NCI-H345 treated with DMSO at 0.1 percent for 48 hours (cell line): Measurements from ENCODE around the gene EYS.
"Not testable (repeated sequence)": the region's sequence is repeated elsewhere in the genome, so short reads cannot be mapped to it uniquely, and the experiment has no call there.

ENCODE experiments used
- DNase-seq: peaks from one replicate; lab custom pipeline; 2025; ENCODE audit not compliant: unreplicated experiment; lab: John Stamatoyannopoulos, UW

The EYS gene

DNA sequence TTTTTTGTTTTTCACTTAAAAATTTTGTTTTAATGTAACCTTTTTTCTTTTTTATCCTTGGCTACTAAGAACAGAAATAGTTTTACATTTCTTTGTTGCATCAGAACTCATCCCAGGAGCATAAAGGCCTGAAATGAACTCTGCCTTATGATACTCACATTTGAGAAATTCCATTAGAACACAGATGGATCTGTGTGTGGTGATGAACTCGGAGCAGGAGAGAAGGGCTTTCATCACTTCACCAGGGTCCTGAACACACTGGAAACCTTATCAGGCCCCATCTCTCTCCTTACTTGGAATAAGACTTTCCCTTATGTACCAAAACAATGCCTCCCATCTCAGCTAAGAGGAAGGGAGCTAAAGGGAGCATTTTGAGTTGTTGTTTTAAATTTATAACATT, 1932.1 kb downstream of the EYS start:
- no peak for DNase-seq

DNA sequence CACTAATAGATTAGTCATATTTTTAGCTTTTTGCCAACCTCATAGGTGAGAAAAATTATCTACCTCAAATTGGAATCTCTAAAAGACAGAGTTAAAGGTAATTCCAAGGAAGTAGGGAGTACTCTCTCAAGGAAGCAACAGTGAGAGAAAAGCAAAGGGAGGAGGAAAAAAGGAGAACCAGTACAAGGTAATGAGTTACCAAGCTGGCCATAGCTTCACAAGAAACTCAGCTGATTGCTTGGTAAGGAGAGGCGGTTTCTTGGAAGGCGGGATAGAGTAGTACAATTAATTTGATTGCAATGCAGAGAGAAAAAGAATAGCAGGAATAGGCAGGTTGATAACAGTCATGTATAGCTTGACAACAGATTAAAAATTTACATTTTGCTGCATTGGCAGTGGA, 1933.8 kb downstream of the EYS start:
- DNase-seq: no peak

DNA sequence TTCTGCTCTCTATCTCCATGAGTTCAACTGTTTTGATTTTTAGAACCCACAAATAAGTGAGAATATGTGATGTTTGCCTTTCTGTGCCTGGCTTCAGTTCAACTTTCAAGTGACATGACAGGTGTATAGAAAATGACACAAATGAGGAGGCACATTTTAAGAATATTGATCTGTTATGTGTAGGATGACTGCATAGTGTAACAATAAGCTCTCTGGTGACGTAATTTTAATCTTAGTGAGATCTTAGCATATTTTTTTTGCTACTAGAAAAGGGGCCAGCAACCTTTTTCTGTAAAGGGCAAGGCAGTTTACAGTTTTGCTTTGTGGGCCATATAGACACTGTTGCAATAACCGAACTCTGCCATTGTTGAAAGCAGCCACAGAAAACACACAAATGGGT, 1941.2 kb downstream of the EYS start:
- no peak for DNase-seq

DNA sequence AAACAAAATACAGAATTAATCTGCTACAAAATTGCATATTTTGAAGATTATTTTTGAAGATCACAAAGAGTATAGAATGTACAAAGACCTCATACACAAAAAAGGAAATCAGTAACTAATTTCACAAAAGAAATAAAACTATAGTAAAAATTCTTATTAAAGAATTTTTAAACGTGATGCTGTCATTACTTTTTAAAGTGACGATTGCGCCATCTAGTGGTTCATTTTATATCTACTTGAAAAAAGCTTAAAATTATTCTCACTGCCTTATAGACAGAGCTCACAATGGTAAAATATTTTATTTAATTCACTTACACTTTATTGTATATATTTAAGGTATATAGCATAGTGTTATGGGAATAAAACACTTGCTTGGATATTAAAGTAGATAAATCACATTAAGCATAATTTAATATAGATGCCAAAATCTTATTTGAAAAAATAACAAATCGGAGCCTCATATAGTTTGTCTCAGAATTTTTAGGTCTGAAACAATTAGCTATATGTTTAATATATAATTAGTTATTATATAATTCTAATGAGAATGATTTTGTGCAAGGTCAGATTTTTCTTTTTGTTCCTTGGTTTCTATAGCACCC, 1942.6 kb downstream of the EYS start:
- DNase-seq: peak; percentile 44

DNA sequence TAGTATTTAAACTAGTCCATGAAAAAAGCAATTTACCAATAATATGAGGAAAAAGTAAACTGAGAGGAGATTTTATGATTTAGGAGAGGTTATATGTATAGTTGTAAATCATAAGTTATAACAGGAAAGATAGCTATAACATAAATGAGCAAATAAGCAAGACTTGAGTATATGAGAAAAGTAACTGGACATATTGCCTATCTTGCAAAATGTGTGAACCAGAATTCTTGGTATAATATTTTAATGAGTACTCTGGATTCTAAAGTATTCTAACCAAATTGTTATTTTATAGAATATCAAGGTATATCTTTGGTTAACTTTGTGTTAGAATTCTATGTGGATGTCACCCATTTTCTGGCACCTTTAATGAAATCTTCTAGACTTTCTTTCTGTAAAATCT, 1946.8 kb downstream of the EYS start:
- DNase-seq: no peak

DNA sequence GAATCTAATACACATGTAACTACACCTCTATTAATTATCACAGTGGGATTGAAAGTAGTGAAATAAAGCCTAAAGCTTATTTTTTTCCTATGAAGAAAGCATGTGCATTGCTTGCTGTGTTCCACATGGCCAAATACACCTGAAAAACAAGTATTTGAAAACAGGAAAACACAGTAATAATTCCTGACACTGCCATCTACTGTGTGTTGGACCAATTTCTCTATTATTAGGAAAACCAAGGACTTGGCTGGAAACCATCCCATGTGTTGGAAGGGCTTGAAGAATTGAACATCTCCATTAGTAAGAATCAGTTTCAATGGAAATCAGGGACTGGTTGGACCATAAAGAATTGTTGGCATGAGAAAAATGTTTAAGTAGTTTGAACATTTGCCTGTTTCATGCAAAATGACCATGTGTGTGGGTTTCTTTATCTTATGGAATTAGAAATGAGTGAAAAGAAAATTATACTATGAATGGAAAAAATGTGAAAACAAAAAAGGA, 1947.4 kb downstream of the EYS start:
- DNase-seq: no peak

DNA sequence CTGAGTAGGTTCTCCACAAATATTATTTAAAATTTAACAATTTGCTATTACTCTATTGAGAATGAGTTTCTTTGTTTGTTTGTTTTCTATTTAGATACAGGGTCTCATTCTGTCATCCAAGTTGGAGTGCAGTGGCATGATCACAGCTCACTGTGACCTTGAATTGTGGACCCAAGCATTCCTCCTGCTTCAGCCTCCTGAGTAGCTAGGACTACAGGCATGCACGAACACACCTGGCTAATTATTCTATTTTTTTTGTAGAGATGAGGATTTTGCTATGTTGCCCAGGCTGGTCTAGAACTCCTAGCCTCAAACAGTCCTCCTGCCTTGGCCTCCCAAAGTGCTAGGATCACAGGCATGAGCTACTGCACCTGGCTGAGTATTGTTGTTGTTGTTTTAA, 1949.2 kb downstream of the EYS start:
- no peak for DNase-seq

DNA sequence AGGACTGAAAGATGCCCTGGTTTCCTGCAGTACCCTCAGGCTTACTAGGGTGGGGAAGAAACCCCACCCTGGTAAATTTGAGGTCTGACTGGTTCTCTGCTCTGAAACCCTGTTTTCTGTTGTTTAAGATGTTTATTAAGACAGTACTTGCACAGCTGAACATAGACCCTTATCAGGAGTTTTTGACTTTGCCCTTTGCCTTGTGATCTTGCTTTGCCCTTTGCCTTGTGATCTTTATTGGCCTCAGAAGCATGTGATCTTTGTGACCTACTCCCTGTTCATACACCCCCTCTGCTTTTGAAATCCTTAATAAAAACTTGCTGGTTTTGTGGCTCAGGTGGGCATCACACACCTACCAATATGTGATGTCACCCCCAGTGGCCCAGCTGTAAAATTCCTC, 1949.8 kb downstream of the EYS start:
- not testable (repeated sequence) for DNase-seq

DNA sequence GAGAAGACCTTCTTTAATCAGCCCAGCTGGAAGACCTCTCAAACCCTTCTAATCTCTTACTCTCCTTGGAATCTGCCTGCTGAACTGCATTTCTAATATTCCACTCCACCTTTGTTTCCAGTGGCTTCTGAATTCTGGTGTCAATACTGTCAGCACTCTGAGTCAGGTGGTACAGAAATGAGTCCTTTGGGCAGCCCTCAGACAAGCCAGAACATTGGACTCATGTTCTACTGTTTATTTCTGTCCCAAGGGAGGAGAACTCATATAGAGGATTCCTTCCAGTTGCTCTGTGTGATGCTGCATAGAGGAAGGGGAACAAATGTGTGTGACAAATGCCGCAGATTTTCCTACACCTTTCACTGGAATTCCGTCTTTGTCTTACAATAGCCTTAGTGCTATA, 1956.6 kb downstream of the EYS start:
- DNase-seq: no peak

DNA sequence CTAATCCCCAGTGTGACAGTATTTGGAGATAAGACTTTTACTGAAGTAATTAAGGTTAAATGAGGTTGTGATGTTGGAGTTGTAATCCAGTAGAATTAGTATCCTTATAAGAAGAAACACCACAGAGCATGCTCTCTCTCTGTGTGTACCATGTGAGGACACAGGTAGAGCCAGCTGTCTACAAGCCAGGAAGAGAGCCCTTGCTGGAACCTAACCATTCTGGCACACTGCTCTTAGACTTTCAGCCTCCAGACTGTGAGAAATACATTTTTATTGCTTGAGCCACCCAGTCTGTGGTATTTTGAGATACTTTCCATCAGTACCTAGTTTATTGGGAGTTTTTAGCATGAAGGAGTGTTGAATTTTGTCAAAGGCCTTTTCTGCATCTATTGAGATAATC, 1961.2 kb downstream of the EYS start:
- DNase-seq: no peak

DNA sequence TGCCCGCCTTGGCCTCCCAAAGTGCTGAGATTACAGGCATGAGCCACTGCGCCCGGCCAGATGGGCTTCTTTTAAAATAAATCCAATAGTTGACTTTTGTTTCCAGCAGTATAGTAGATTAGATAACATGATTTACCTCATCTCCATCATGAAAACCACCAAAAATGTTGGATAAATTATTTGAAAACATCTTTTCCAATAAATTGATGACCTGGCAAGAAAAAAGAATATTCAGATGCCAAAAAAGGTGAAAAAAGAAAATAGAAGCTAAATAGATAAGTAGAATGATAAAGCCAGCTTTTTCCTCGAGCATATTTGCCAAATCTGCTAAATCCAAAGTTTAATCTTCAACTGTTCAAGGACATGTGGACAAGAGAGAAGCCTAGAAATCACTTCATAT, 1962.2 kb downstream of the EYS start:
- DNase-seq: no peak

DNA sequence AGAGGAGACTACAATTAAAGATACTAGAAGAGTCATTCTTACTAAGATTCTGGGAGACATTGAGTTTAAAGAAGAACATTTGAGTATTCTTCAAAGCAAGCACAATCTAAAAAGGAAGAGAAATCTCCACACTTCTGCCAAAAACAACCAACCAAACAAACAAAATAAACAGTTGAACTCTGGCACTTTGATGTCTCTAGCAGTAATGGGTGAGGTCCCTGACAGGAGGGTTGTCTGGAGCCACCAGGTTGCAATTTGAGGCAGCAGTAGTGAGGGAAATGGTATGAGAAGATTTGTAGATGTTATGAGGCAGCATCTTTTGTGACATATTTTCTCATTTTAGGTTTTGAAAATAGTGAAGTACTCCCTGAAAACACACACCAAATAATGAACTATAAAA, 1963.3 kb downstream of the EYS start:
- DNase-seq: no peak

DNA sequence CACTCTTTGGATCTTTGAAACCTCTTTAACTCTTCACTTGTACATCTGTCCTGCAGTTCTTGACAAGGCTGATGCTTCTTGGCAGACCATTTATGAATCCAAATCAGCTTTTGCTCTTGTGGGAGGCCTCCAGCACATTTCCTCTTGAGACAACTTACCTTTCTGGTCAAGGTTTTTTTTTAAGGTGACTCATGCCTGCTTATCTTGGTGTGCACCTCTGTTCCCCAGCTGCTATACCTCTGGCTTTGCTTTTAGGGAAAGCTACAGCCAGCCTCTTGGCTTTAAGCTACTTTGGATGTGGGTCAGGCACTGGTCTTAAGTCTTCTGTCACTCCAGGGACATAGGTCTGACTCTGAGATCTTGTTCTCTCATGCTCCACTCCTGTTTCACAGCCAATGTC, 1965.0 kb downstream of the EYS start:
- no peak for DNase-seq

DNA sequence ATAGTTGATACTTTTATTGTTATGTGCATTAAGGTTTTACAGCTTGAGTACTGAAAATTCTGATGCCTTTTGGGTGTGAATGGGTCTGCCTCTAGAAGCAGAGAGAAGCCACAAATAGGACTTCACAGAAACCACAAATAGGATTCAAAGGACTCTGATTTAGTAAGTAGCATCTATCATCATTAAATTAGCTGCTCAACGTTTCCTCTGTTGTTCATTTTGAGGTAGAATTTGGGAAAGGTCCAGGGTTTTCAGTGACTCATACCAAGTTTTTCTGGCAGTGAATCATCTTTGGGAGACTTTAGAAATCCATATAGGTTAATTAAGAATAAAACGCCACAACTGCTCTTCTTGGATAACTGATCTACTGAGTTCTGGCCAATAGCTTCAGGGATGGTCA, 1966.3 kb downstream of the EYS start:
- no peak for DNase-seq

DNA sequence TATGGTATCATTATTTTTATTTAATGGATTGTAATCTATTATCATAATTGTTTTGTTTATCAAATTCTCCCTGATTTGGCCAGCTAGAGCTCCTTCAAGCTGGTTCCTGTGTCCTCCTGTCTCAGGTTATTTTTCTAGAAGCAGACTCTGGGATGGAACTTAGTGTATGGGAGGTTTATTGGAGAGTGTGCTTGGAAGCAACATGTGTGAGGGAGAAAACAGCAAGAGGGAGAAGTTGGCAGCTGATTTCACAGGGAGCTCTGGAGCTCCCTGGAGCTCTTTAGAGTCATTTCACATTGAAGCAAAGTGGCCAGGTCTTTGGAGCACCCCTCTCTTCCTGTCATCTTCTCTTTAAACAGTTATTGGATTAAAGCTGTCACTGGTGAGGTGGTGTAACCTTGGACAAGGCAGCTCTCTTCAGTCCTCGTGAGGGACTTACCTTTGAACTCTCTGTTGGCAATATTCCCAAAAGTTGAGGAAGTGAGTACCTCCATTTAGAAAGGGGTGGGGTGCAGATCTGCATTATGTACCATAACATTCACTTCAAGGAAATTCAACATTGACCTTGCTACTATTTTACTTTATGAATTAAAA, 1967.8 kb downstream of the EYS start:
- DNase-seq: no peak

DNA sequence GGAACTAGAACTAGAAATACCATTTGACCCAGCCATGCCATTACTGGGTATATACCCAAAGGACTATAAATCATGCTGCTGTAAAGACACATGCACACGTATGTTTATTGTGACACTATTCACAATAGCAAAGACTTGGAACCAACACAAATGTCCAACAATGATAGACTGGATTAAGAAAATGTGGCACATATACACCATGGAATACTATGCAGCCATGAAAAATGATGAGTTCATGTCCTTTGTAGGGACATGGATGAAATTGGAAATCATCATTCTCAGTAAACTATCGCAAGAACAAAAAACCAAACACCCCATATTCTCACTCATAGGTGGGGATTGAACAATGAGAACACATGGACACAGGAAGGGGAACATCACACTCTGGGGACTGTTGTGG, 1968.8 kb downstream of the EYS start:
- not testable (repeated sequence) for DNase-seq

DNA sequence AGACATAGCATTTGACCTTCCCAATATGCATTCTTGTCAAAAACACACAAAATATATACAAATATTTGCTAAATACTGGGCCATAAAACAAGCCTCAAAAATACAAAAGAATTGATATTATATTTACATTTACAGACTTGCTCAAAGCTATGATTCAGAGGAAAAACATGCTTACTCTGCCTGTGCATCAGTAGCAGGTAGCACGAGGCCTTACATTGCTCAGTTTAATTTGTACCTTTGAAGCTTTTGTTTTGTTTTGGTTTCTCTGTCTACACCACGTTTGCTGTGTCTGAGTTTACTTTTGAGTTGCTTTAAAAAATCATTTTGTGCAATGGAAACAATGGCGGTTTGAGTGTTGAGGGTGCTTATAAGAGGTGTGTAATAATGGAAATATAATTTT, 1972.1 kb downstream of the EYS start:
- DNase-seq: no peak

DNA sequence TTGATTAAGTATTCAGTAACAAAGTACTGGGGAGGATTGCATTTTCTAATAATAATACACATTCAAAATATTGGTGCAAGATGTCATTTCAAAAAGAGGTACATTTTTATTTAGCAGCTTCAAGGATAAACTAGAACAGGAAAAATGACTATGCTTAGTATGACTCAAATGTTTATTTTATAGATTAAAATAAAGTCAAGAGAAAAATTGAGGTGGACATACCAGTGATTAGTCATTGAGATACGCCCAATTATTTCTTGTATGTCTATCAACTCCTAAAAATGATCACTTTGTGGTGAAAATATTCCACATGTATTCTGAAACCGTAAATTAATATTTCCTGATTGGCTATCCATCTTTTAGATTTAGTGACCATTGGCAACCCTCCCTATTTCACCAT, 1974.7 kb downstream of the EYS start:
- no peak for DNase-seq

DNA sequence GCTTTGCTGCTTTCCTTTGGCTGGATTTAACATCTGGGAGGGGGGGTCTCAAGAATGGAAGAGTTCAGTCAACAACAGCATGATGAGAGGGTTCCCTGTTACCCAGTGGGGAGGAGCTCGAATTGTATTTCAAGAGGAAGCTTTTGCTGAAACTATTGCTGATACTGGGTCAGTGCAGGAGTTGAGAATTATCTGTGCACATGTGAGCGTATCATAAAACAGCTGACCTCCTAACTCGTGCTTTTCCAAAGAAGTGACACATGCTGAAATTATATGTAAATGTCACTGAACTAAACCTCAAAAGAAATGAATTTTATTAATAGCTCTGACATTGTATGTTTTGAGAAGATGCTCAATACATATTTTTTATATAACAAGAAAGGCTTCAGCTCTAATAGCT, 1975.1 kb downstream of the EYS start:
- DNase-seq: no peak

DNA sequence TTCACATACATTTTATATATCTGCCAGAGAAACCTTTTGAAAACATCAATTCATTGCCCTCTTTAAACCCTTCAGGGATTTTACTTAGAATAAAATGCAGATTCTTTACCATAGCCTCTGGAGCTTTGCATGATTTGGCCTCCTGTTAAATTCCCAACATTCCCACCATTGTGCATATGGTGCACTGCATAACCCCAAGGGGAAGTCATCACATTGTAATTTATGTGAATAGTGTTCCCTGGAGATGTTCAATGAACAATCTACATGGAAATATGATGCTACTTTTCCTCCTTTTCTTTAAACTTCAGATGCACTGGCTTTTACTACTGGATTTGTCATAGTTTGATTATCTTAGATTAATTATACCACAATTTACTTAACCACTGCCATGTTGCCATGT, 1976.7 kb downstream of the EYS start:
- DNase-seq: no peak

DNA sequence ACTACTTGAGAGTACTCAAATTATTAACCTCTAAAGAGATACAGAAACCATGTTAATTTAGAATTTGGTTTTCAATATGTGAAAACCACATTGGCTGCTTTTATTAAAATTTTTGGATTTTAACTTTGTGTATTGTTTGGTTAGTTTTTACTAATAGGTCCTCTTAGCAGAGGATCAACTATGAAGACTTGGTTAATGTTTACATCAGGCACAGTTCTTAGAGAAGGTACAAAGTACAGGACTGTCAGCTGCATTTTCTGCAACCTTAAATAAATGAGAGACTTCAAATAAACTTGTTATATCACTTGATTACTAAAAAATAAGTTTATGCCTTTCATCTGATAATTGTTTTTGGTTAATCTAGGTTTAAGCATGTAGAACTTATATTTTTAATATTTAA, 1982.3 kb downstream of the EYS start:
- DNase-seq: no peak

DNA sequence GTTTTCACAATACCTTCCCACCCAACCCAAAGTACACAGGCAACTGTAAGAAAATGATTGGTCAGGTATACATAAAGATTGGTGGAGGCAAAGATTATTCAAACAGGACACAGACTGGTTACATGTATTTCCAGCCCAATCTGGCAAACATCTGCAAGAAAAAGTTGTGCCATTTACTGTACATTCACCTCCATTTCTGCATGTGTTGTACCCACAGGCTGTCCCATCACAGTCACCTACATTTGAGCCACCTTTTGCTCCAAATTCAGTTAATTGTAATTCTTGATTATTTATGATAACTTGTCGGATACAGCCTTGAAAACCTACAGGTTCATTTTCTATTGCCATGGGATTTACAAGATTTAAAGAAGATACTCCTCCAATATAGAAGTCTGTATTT, 1985.8 kb downstream of the EYS start:
- DNase-seq: no peak

DNA sequence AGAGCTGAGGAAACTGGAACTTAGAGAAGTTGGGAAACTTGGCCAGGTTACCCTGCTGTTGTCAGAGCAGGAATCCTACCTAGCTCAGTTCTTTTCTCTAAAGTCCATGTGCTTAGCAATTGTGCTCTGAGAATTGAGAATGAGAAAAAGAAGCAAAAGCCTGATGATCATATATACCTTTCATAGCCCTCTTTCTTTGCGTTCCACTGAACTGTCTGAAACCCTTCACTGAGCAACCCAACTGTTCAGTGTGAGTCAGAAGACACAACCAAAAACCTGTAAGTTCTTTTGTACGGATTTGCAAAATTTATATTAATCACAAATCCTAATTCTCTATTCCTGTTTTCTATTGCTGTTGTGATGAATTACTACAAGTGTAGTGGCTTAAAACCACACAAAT, 1990.9 kb downstream of the EYS start:
- DNase-seq: no peak
